IgD-negative memory B cell (primary cell): ENCODE results near the gene IQGAP1. TPM values are rescaled to one million over a fixed set of nuclear protein-coding genes. Genes with fewer than 3 reads are reported as not detected.

Source experiments
- H3K27ac Mint-ChIP-seq, 3 donors: one replicate each; pipeline ENCODE4 v1.8.0; 2020 to 2022; ENCODE audit warnings: mild to moderate bottlenecking in 3 of 3, mixed read lengths in 3 of 3, moderate library complexity in 1 of 3
- H3K27me3 Mint-ChIP-seq: one replicate; pipeline ENCODE4 v1.8.0; 2021; ENCODE audit warnings: mixed read lengths
- H3K36me3 Mint-ChIP-seq: one replicate; pipeline ENCODE4 v1.8.0; 2020; ENCODE audit warnings: mild to moderate bottlenecking, mixed read lengths
- H3K4me1 Mint-ChIP-seq, 3 donors: one replicate each; pipeline ENCODE4 v1.8.0; 2020 to 2022; ENCODE audit warnings: mixed read lengths in 3 of 3, mild to moderate bottlenecking in 1 of 3
- H3K4me3 Mint-ChIP-seq, 4 donors: one replicate each; pipeline ENCODE4 v1.8.0; 2020 to 2022; ENCODE audit warnings: mild to moderate bottlenecking in 4 of 4, mixed read lengths in 4 of 4, moderate library complexity in 3 of 4
- H3K9me3 Mint-ChIP-seq, 3 donors: one replicate each; pipeline ENCODE4 v1.8.0; 2020 to 2021; ENCODE audit warnings: mixed read lengths in 3 of 3, mild to moderate bottlenecking in 1 of 3
- polyA plus RNA-seq: library from polyadenylated mRNA; unstranded; fragments of 300-500 nt; fragmentation: Illumina TruSeq; gene quantifications from one replicate; pipeline ENCODE4 v1.2.3, GENCODE V29; 2021

Gene IQGAP1
- polyA plus RNA-seq, 1 donor from 2014 or later = 136 TPM

DNA sequence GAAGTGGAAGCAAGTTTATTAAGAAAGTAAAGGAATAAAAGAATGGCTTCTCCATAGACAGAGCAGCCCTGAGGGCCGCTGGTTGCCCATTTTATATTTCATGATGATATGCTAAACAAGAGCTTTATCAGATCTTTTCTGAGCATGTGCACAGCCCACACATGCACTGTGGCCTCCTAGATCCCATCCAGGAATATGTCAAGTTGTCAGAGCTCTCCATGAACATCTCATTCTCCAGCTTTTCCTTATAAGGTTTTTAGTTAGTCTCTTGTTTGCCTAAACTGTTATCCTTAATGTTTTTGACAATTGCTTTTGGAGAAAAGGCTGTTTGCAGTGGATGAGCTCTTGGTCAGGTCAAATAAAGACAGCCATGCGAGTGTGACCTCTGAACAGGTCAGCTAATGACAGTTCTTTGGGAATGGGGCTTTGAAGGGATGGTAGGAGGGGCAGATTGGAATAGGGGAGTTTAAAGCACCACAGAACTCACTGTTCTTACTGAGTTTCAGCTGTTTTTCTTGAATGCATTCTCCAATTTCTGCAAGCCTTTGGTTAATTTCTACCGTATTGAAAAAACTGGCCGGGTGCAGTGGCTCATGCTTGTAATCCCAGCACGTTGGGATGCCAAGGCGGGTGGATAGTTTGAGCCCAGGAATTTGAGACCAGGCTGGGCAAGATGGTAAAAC lies 72.2 kb downstream of the IQGAP1 start:
- Mint-ChIP-seq H3K27ac (no peak overlapping the region), H3K4me1 (no peaks in the 10 kb centered on the region), H3K27me3 (no peaks in the 10 kb centered on the region), H3K36me3 (peaks cover 3% of the 10 kb centered on the region), H3K9me3 (no peaks in the 10 kb centered on the region), H3K4me3 (no peak overlapping the region)

DNA sequence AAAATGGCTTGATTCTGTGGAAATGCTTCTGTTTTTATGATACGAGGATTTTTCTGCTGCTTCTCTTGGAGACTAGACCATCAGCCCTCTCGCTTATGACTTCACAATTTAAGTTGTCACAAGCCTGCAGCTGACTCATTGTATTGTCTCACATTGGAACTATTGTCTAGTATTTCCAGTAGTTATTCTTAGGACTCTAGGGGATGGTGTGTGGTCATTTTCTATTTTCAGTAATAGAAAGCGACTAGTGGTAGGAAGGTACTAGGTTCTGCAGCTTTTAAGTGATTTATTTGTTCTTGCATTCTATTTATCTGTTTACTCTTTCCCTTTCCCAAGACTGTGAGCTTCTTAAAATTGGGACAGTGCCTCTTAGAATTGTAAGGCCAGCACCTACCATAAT lies 75.3 kb downstream of the IQGAP1 start:
- Mint-ChIP-seq H3K36me3 (peaks cover 3% of the 10 kb centered on the region), H3K27ac (no peak overlapping the region), H3K4me3 (no peak overlapping the region), H3K4me1 (no peaks in the 10 kb centered on the region), H3K9me3 (no peaks in the 10 kb centered on the region), H3K27me3 (no peaks in the 10 kb centered on the region)

DNA sequence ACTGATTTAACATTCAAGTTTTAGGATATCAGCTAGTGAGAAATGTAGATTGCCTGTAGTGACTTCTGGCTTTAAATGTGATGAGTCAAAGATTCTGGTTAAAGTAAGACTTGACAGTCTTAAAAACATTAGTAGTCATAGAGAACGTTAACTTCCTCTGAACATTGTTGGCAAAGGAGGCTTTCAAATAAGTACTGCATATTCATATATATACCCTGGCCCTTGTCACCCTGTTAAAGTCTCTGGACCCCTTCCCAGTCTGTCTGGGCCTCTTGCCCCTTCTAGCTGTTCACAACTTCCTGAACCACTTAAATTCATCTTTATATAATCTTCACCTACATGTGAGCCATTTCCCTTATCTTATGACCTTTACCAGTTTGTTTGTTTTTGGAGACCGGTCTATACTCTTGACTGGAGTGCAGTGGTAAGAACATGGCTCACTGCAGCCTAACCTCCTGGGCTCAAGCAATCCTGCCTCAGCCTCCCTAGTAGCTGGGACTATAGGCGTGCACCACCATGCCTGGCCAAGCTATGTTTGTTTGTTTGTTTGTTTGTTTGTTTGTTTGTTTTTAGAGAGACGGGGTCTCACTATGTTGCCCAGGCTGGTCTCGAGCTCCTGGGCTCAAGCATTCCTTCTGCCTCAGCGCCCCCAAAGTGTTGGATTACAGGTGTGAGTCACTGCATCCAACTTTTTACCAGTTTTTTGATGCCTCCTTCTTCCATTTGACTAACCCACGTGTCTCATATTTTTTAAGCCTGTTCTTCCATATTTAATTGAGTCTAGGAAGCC lies 77.3 kb downstream of the IQGAP1 start:
- Mint-ChIP-seq H3K4me1 (peaks cover 0 to 1% (median 0%) of the 10 kb centered on the region in 3 donors), H3K4me3 (no peak overlapping the region), H3K27me3 (no peaks in the 10 kb centered on the region), H3K27ac (peak overlapping the region in 2 of 3 donors; percentile 11 to 73), H3K36me3 (no peaks in the 10 kb centered on the region), H3K9me3 (no peaks in the 10 kb centered on the region)

DNA sequence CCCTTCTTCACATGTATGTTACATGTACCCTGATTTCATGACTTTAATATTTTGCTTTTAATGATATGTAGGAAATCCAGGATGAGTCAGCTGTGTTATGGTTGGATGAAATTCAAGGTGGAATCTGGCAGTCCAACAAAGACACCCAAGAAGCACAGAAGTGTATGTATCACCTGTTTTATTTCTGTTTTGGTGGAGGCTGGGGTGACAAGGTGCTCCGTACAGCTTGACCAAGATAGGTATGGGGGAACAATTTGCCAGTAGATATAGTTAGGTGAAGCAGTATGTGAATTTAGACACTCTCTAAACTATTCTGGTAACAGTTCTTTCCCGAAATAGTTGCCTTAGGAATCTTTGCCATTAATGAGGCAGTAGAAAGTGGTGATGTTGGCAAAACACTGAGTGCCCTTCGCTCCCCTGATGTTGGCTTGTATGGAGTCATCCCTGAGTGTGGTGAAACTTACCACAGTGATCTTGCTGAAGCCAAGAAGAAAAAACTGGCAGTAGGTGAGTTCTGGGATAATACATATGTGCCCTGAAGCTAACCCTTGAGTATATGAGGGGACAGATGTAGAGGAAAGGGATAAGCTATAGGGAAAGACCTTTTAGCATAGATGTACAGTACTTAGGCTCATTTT lies 78.0 kb downstream of the IQGAP1 start:
- H3K27ac Mint-ChIP-seq = peak overlapping the region in 2 of 3 donors; percentile 11 to 73
- no peak overlapping the region for H3K4me3 Mint-ChIP-seq
- peaks cover 0 to 1% (median 0%) of the 10 kb centered on the region in 3 donors for H3K4me1 Mint-ChIP-seq
- no peaks in the 10 kb centered on the region for H3K27me3 Mint-ChIP-seq
- H3K36me3 Mint-ChIP-seq = no peaks in the 10 kb centered on the region
- H3K9me3 Mint-ChIP-seq = no peaks in the 10 kb centered on the region

GRCh38 chr15:90469723-90470122 lies 81.7 kb downstream of the IQGAP1 start:
- no peaks in the 10 kb centered on the region for H3K27me3 Mint-ChIP-seq
- peaks cover 0 to 1% (median 0%) of the 10 kb centered on the region in 3 donors for H3K4me1 Mint-ChIP-seq
- H3K36me3 Mint-ChIP-seq = no peaks in the 10 kb centered on the region
- H3K27ac Mint-ChIP-seq = no peak overlapping the region
- no peak overlapping the region for H3K4me3 Mint-ChIP-seq
- H3K9me3 Mint-ChIP-seq = no peaks in the 10 kb centered on the region

DNA sequence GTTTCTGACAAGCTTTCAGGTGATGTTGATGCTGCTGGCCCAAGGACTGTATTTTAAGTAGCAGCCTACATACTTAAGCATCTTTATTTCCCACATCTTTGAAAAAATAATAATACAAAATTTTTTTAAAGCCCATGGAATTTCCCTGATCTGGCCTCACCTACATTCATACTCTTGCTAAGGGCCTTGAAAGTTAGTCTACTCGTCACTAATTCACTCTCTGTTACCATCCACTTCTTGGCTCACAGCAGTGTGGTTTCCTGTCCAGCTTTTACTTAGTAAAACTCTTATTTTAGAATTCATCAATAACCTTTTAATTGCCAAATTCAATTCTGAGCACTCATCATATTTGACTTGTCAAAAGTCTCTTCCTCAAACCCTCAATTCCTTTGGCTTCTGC lies 82.4 kb downstream of the IQGAP1 start:
- Mint-ChIP-seq H3K9me3 (no peaks in the 10 kb centered on the region), H3K27ac (peak overlapping the region in 2 of 3 donors; percentile 39 to 42), H3K27me3 (no peaks in the 10 kb centered on the region), H3K4me3 (no peak overlapping the region), H3K36me3 (no peaks in the 10 kb centered on the region), H3K4me1 (peaks cover 0 to 1% (median 0%) of the 10 kb centered on the region in 3 donors)

DNA sequence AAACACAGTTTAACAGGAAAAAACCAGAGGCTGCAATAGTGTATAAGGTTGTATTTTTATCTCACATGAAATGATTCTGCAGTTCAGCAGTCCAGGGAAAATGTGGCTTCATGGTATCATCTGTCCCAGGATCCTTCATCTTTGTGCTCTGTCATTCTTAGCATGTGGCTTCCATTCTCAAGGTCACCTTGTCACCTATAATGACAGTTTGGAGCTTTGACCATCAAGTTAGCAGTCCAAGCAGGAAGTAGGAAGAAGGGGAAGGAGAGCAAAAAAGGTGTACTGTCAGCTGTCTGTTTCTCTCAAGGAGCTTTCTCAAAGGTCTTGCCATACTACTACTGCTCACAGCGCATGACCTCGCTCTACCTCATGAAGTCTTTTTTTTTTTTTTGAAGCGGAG lies 83.1 kb downstream of the IQGAP1 start:
- Mint-ChIP-seq H3K9me3 (no peaks in the 10 kb centered on the region), H3K4me1 (peaks cover 0 to 1% (median 0%) of the 10 kb centered on the region in 3 donors), H3K27me3 (no peaks in the 10 kb centered on the region), H3K27ac (peak overlapping the region in 2 of 3 donors; percentile 39 to 42), H3K36me3 (no peaks in the 10 kb centered on the region), H3K4me3 (no peak overlapping the region)

- Mint-ChIP-seq H3K4me1 (peaks cover 0 to 1% (median 0%) of the 10 kb centered on the region in 3 donors), H3K4me3 (no peak overlapping the region), H3K27ac (no peak overlapping the region), H3K36me3 (no peaks in the 10 kb centered on the region), H3K27me3 (no peaks in the 10 kb centered on the region), H3K9me3 (no peaks in the 10 kb centered on the region)
Measured at GRCh38 chr15:90471769-90472168, 83.7 kb downstream of the IQGAP1 start.

GRCh38 chr15:90478846-90479481 lies 90.9 kb downstream of the IQGAP1 start:
- H3K4me3 Mint-ChIP-seq = peak overlapping the region in 2 of 4 donors; percentile 69 to 77
- no peaks in the 10 kb centered on the region for H3K27me3 Mint-ChIP-seq
- peak overlapping the region in 2 of 3 donors; percentile 2 to 72 for H3K27ac Mint-ChIP-seq
- peaks cover 2% of the 10 kb centered on the region for H3K36me3 Mint-ChIP-seq
- H3K4me1 Mint-ChIP-seq = peaks cover 12 to 25% (median 14%) of the 10 kb centered on the region in 3 donors
- no peaks in the 10 kb centered on the region for H3K9me3 Mint-ChIP-seq

GRCh38 chr15:90479656-90480055 lies 91.6 kb downstream of the IQGAP1 start:
- H3K9me3 Mint-ChIP-seq = no peaks in the 10 kb centered on the region
- peak overlapping the region in 1 of 4 donors; percentile 40 for H3K4me3 Mint-ChIP-seq
- no peaks in the 10 kb centered on the region for H3K27me3 Mint-ChIP-seq
- H3K27ac Mint-ChIP-seq = no peak overlapping the region
- peaks cover 2% of the 10 kb centered on the region for H3K36me3 Mint-ChIP-seq
- H3K4me1 Mint-ChIP-seq = peaks cover 12 to 25% (median 14%) of the 10 kb centered on the region in 3 donors

DNA sequence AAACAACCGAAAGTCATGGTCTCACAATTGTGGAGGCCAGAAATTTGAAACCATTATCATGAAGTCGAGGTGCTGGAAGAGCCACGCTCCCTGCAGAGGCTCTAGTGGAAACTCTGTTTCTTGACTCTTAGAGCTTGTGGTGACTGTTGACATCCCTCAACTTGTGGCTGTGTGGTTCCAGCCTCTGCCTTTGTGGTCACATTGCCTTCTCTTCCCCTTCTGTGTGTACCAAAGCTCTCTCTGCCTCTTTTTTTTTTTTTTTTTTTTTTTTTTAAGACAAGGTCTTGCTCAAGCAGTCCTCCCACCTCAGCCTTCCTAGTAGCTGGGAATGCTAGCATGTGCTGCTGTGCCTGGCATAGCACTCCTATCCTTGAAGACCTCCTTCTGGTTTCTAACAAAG lies 93.0 kb downstream of the IQGAP1 start:
- Mint-ChIP-seq H3K4me3 (peak overlapping the region in 2 of 4 donors; percentile 65 to 68), H3K27me3 (no peaks in the 10 kb centered on the region), H3K4me1 (peaks cover 12 to 25% (median 14%) of the 10 kb centered on the region in 3 donors), H3K36me3 (peaks cover 2% of the 10 kb centered on the region), H3K27ac (no peak overlapping the region), H3K9me3 (no peaks in the 10 kb centered on the region)

DNA sequence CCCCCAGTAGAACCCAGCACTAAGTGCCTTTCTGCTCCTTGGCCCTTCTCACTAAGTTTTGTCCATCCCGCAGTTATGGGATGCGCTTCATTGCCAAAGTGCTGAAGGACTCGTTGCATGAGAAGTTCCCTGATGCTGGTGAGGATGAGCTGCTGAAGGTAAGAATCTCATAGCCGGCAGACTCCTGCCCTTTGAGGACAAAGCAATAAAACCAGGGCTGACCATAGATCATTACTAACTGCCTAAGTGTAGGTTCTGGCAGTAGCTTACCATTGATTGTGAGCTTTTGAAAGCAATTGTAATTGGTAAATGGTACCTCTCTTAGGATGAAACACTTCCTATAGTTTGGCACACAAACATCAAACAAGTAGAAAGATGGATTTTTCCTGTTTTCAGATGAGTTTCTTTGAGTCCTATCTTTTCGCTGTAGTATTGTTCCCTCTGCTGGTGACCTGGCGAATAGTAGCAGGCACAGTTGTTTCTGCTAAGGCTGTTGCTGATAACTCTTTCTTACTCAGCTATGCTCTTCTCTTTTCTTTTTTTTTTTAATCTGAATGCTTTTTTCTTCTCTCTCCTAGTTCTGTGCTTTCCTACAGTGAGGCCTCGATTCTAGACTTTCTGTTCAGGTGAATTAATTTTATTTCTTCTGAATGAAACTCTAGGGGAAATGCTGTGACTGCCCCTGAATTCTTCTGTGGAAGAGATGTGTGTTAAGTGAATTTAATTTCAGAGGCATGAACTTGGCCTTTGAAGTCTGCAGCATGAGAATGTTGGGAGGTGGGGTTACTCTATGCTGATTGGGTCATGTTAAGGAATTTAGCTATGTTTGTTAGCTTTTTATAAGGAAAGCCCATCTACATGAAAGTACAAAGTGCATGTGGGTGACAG lies 94.3 kb downstream of the IQGAP1 start:
- H3K36me3 Mint-ChIP-seq = peaks cover 3% of the 10 kb centered on the region
- H3K4me1 Mint-ChIP-seq = peaks cover 12 to 25% (median 15%) of the 10 kb centered on the region in 3 donors
- H3K9me3 Mint-ChIP-seq = no peaks in the 10 kb centered on the region
- H3K27ac Mint-ChIP-seq = peak overlapping the region in 1 of 3 donors; percentile 50
- H3K4me3 Mint-ChIP-seq = peak overlapping the region in 1 of 4 donors; percentile 13
- H3K27me3 Mint-ChIP-seq = no peaks in the 10 kb centered on the region

- no peaks in the 10 kb centered on the region for H3K9me3 Mint-ChIP-seq
- no peak overlapping the region for H3K4me3 Mint-ChIP-seq
- H3K4me1 Mint-ChIP-seq = peaks cover 12 to 24% (median 15%) of the 10 kb centered on the region in 3 donors
- no peaks in the 10 kb centered on the region for H3K27me3 Mint-ChIP-seq
- peaks cover 2% of the 10 kb centered on the region for H3K36me3 Mint-ChIP-seq
- H3K27ac Mint-ChIP-seq = no peak overlapping the region
Measured at GRCh38 chr15:90483012-90483307, 94.9 kb downstream of the IQGAP1 start.

- peaks cover 4% of the 10 kb centered on the region for H3K36me3 Mint-ChIP-seq
- H3K27ac Mint-ChIP-seq = no peak overlapping the region
- H3K4me1 Mint-ChIP-seq = peaks cover 7 to 17% (median 13%) of the 10 kb centered on the region in 3 donors
- H3K27me3 Mint-ChIP-seq = no peaks in the 10 kb centered on the region
- H3K9me3 Mint-ChIP-seq = no peaks in the 10 kb centered on the region
- no peak overlapping the region for H3K4me3 Mint-ChIP-seq
Measured at GRCh38 chr15:90483637-90484036, 95.6 kb downstream of the IQGAP1 start.
